ENCODE data around the gene IGDCC3.

IGDCC3 gene

GRCh38 chr15:65377976-65378366 is at the start of gene IGDCC3:
IGDCC3 (minus strand) TSS chr15:65378002; CDS start chr15:65377788, 214 bp downstream.
- DNase-seq (ENCODE audit: low read depth, low spot score): no peak

- no peak for DNase-seq (ENCODE audit: low read depth, low spot score)
Observed at GRCh38 chr15:65426216-65426853, 48.5 kb upstream of the IGDCC3 start.

- no peak for DNase-seq (ENCODE audit: low read depth, low spot score)
Observed at GRCh38 chr15:65424683-65425082, 46.9 kb upstream of the IGDCC3 start.

GRCh38 chr15:65423976-65424679 is 46.3 kb upstream of the IGDCC3 start:
- no peak for DNase-seq (ENCODE audit: low read depth, low spot score)

- no peak for DNase-seq (ENCODE audit: low read depth, low spot score)
Observed at GRCh38 chr15:65423150-65423975, 45.6 kb upstream of the IGDCC3 start.

GRCh38 chr15:65421360-65422215 is 43.8 kb upstream of the IGDCC3 start:
- DNase-seq (ENCODE audit: low read depth, low spot score): peak; percentile 89

- DNase-seq (ENCODE audit: low read depth, low spot score): no peak
Observed at GRCh38 chr15:65420975-65421359, 43.2 kb upstream of the IGDCC3 start.

- DNase-seq (ENCODE audit: low read depth, low spot score): no peak
Observed at GRCh38 chr15:65418596-65418995, 40.8 kb upstream of the IGDCC3 start.

- peak; percentile 52 for DNase-seq (ENCODE audit: low read depth, low spot score)
Observed at GRCh38 chr15:65416845-65417416, 39.1 kb upstream of the IGDCC3 start.

- peak; percentile 92 for DNase-seq (ENCODE audit: low read depth, low spot score)
Observed at GRCh38 chr15:65414841-65415621, 37.2 kb upstream of the IGDCC3 start.

- no peak for DNase-seq (ENCODE audit: low read depth, low spot score)
Observed at GRCh38 chr15:65413760-65414144, 36.0 kb upstream of the IGDCC3 start.

- DNase-seq (ENCODE audit: low read depth, low spot score): no peak
Observed at GRCh38 chr15:65413051-65413759, 35.4 kb upstream of the IGDCC3 start.

- DNase-seq (ENCODE audit: low read depth, low spot score): no peak
Observed at GRCh38 chr15:65412556-65412955, 34.8 kb upstream of the IGDCC3 start.

- DNase-seq (ENCODE audit: low read depth, low spot score): peak; percentile 36
Observed at GRCh38 chr15:65411465-65412071, 33.8 kb upstream of the IGDCC3 start.

- no peak for DNase-seq (ENCODE audit: low read depth, low spot score)
Observed at GRCh38 chr15:65410972-65411371, 33.2 kb upstream of the IGDCC3 start.

- DNase-seq (ENCODE audit: low read depth, low spot score): peak; percentile 11
Observed at GRCh38 chr15:65410036-65410435, 32.2 kb upstream of the IGDCC3 start.

- peak; percentile 97 for DNase-seq (ENCODE audit: low read depth, low spot score)
Observed at GRCh38 chr15:65409036-65409631, 31.3 kb upstream of the IGDCC3 start.

- peak; percentile 68 for DNase-seq (ENCODE audit: low read depth, low spot score)
Observed at GRCh38 chr15:65408324-65409035, 30.7 kb upstream of the IGDCC3 start.
